CD4-positive, alpha-beta T cell treated with Interferon gamma for 1 hour (primary cell): ENCODE results near the gene TAT.
A peak's percentile ranks its signal among the peaks of the same experiment; 100 is the strongest.
"Not testable (repeated sequence)": the region's sequence is repeated elsewhere in the genome, so short reads cannot be mapped to it uniquely, and the experiment has no call there.

Source experiments
- DNase-seq: peaks from one replicate; pipeline ENCODE4 v3.0.0-alpha.2; 2020

The TAT gene

GRCh38 chr16:71584543-71585317 lies 7.8 kb upstream of the TAT start:
- DNase-seq: no peak

GRCh38 chr16:71582553-71582848 lies 5.6 kb upstream of the TAT start:
- DNase-seq: not testable (repeated sequence)

GRCh38 chr16:71574702-71575101 lies 2.2 kb downstream of the TAT start:
- no peak for DNase-seq

- no peak for DNase-seq
Measured at GRCh38 chr16:71573387-71574094, 3.4 kb downstream of the TAT start.

- no peak for DNase-seq
Measured at GRCh38 chr16:71572497-71573116, 4.3 kb downstream of the TAT start.

- no peak for DNase-seq
Measured at GRCh38 chr16:71570144-71570543, 6.7 kb downstream of the TAT start.

GRCh38 chr16:71569621-71570020 lies 7.3 kb downstream of the TAT start:
- DNase-seq: no peak

- DNase-seq: no peak
Measured at GRCh38 chr16:71568551-71568950, 8.3 kb downstream of the TAT start.

- no peak for DNase-seq
Measured at GRCh38 chr16:71567931-71568330, 9.0 kb downstream of the TAT start.

GRCh38 chr16:71565812-71566700 lies 10.8 kb downstream of the TAT start:
- no peak for DNase-seq

GRCh38 chr16:71564335-71564967 lies 12.4 kb downstream of the TAT start:
- DNase-seq: no peak

- DNase-seq: no peak
Measured at GRCh38 chr16:71562552-71562951, 14.3 kb downstream of the TAT start.

- DNase-seq: not testable (repeated sequence)
Measured at GRCh38 chr16:71561886-71562285, 15.0 kb downstream of the TAT start.

- no peak for DNase-seq
Measured at GRCh38 chr16:71559855-71560254, 17.0 kb downstream of the TAT start.

GRCh38 chr16:71557954-71558582 lies 18.8 kb downstream of the TAT start:
- DNase-seq: no peak

GRCh38 chr16:71557299-71557698 lies 19.6 kb downstream of the TAT start:
- DNase-seq: no peak

GRCh38 chr16:71555230-71555891 lies 21.5 kb downstream of the TAT start:
- DNase-seq: no peak

GRCh38 chr16:71552698-71553503 lies 24.0 kb downstream of the TAT start:
- no peak for DNase-seq

GRCh38 chr16:71547168-71547567 lies 29.7 kb downstream of the TAT start:
- DNase-seq: no peak

- DNase-seq: peak; percentile 36
Measured at GRCh38 chr16:71542377-71542776, 34.5 kb downstream of the TAT start.

- peak; percentile 18 for DNase-seq
Measured at GRCh38 chr16:71537643-71538042, 39.2 kb downstream of the TAT start.
